HEK293 (cell line): ENCODE results near the gene SPTBN2.

ENCODE experiments used
- CTCF ChIA-PET: fragments of 350-600 bp; formaldehyde crosslinking; extraction: SDS; loops from one replicate; lab custom pipeline; 2021; ENCODE audit warnings: antibody characterized with exemption; lab: Yijun Ruan, JAX
- POLR2A ChIA-PET: fragments of 300-600 bp; formaldehyde crosslinking; extraction: SDS; loops from one replicate; lab custom pipeline; 2020; ENCODE audit warnings: antibody characterized with exemption, inconsistent platforms; lab: Yijun Ruan, JAX
- H3K27ac ChIP-seq: fragments of 200-500 bp; sonication (Bioruptor generic); 2 replicates; pipeline ENCODE4 v1.5.1; 2014; ENCODE audit warnings: low read depth, low read length, control low read depth, inconsistent platforms; ENCODE audit errors: extremely low read depth
- H3K36me3 ChIP-seq, 2 experiments: fragments of 200-500 bp in 1 of 2; sonication (Bioruptor generic) in 1 of 2; 1 replicate in 1 of 2; 2 replicates in 1 of 2; pipeline ENCODE4 v1.5.1; 2014 to 2017; ENCODE audit warnings: inconsistent platforms in 2 of 2, low read length in 2 of 2; ENCODE audit not compliant: control insufficient read depth in 2 of 2, insufficient read depth in 1 of 2
- H3K4me1 ChIP-seq: fragments of 200-500 bp; sonication (Bioruptor generic); 2 replicates; pipeline ENCODE4 v1.5.1; 2014; ENCODE audit warnings: mild to moderate bottlenecking, low read length, inconsistent platforms; ENCODE audit not compliant: control insufficient read depth, insufficient read depth
- H3K4me3 ChIP-seq: 2 replicates; pipeline ENCODE4 v1.5.1; 2011; ENCODE audit warnings: low read depth, mild to moderate bottlenecking, control low read depth, low read length, moderate library complexity
- H3K9me3 ChIP-seq: fragments of 200-500 bp; sonication (Bioruptor generic); 2 replicates; pipeline ENCODE4 v1.5.1; 2014; ENCODE audit warnings: low read depth, low read length, inconsistent platforms; ENCODE audit not compliant: control insufficient read depth, insufficient read depth
- ELK4 ChIP-seq: IDR thresholded peaks from 2 replicates; pipeline ENCODE4 v1.6.1; 2011; ENCODE audit warnings: mild to moderate bottlenecking, low read depth, low read length, borderline replicate concordance
- GFI1B ChIP-seq: fragments of 450-650 bp; formaldehyde crosslinking; IDR thresholded peaks from 2 replicates; pipeline ENCODE4 v1.5.1; 2016; ENCODE audit warnings: missing biosample characterization, missing genetic modification characterization
- KLF16 ChIP-seq: fragments of 450-650 bp; formaldehyde crosslinking; IDR thresholded peaks from 2 replicates; pipeline ENCODE4 v1.5.1; 2017; ENCODE audit warnings: missing biosample characterization, missing genetic modification characterization
- MYNN ChIP-seq: fragments of 450-650 bp; formaldehyde crosslinking; IDR thresholded peaks from 2 replicates; pipeline ENCODE4 v1.5.1; 2016; ENCODE audit warnings: missing biosample characterization, missing genetic modification characterization, borderline replicate concordance
- PRDM2 ChIP-seq: fragments of 450-650 bp; formaldehyde crosslinking; IDR thresholded peaks from 2 replicates; pipeline ENCODE4 v1.5.1; 2016; ENCODE audit warnings: missing biosample characterization, missing genetic modification characterization, borderline replicate concordance
- SCRT2 ChIP-seq: fragments of 450-650 bp; formaldehyde crosslinking; IDR thresholded peaks from 2 replicates; pipeline ENCODE4 v1.5.1; 2016; ENCODE audit warnings: missing biosample characterization, missing genetic modification characterization
- ZNF132 ChIP-seq: fragments of 450-650 bp; formaldehyde crosslinking; IDR thresholded peaks from 2 replicates; pipeline ENCODE4 v1.5.1; 2017; ENCODE audit warnings: missing biosample characterization, missing genetic modification characterization, borderline replicate concordance
- ZNF24 ChIP-seq: fragments of 450-650 bp; formaldehyde crosslinking; IDR thresholded peaks from 2 replicates; pipeline ENCODE4 v1.5.1; 2016; ENCODE audit warnings: missing biosample characterization, missing genetic modification characterization
- ZNF324 ChIP-seq: fragments of 450-650 bp; formaldehyde crosslinking; IDR thresholded peaks from 2 replicates; pipeline ENCODE4 v1.5.1; 2016; ENCODE audit warnings: missing biosample characterization, missing genetic modification characterization
- ZNF423 ChIP-seq: fragments of 450-650 bp; formaldehyde crosslinking; IDR thresholded peaks from 2 replicates; pipeline ENCODE4 v1.5.1; 2016; ENCODE audit warnings: missing biosample characterization, missing genetic modification characterization
- ZNF501 ChIP-seq: fragments of 450-650 bp; formaldehyde crosslinking; IDR thresholded peaks from 2 replicates; pipeline ENCODE4 v1.5.1; 2016; ENCODE audit warnings: missing biosample characterization, missing genetic modification characterization
- ZNF707 ChIP-seq: fragments of 450-650 bp; formaldehyde crosslinking; IDR thresholded peaks from 2 replicates; pipeline ENCODE4 v1.5.1; 2016; ENCODE audit warnings: missing biosample characterization, missing genetic modification characterization
- ZNF76 ChIP-seq: fragments of 450-650 bp; formaldehyde crosslinking; IDR thresholded peaks from 2 replicates; pipeline ENCODE4; 2016; ENCODE audit warnings: low read depth, missing biosample characterization, missing genetic modification characterization, borderline replicate concordance
- TF ChIP-seq, protein P1 (sequence below): fragments of 450-650 bp; formaldehyde crosslinking; conservative IDR thresholded peaks from 2 replicates; pipeline ENCODE4 v1.5.1; 2016; ENCODE audit warnings: low read depth, missing biosample characterization, missing genetic modification characterization
- TF ChIP-seq, protein P2 (sequence below): fragments of 450-650 bp; formaldehyde crosslinking; IDR thresholded peaks from 2 replicates; pipeline ENCODE4 v1.5.1; 2016; ENCODE audit warnings: missing biosample characterization, missing genetic modification characterization
- TF ChIP-seq, protein P3 (sequence below): fragments of 450-650 bp; formaldehyde crosslinking; IDR thresholded peaks from 2 replicates; pipeline ENCODE4 v1.5.1; 2016; ENCODE audit warnings: missing biosample characterization, missing genetic modification characterization

Gene SPTBN2

DNA sequence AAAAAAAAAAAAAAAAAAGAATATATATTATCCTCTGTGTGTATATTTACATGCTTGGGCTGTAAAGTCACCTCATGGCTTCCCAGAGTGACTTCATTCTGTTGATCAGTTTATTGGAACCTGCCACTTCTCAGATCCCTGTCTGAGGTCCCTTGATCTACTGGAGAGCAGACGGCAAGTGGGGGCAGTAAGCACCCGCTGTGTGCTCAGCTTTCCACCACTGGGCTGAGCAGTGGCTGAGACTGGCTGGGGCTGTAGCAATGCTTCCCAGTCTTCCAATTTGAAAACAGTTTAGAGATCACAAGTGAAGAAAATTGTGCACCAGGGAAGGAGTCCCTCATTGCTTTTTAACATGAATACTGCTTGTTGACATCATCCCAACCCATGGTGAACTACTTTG is 44.4 kb downstream of the SPTBN2 start (continued):
- TF ChIP-seq, protein P1, sequence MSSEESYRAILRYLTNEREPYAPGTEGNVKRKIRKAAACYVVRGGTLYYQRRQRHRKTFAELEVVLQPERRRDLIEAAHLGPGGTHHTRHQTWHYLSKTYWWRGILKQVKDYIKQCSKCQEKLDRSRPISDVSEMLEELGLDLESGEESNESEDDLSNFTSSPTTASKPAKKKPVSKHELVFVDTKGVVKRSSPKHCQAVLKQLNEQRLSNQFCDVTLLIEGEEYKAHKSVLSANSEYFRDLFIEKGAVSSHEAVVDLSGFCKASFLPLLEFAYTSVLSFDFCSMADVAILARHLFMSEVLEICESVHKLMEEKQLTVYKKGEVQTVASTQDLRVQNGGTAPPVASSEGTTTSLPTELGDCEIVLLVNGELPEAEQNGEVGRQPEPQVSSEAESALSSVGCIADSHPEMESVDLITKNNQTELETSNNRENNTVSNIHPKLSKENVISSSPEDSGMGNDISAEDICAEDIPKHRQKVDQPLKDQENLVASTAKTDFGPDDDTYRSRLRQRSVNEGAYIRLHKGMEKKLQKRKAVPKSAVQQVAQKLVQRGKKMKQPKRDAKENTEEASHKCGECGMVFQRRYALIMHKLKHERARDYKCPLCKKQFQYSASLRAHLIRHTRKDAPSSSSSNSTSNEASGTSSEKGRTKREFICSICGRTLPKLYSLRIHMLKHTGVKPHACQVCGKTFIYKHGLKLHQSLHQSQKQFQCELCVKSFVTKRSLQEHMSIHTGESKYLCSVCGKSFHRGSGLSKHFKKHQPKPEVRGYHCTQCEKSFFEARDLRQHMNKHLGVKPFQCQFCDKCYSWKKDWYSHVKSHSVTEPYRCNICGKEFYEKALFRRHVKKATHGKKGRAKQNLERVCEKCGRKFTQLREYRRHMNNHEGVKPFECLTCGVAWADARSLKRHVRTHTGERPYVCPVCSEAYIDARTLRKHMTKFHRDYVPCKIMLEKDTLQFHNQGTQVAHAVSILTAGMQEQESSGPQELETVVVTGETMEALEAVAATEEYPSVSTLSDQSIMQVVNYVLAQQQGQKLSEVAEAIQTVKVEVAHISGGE (tag by site-specific recombination): no peak
- TF ChIP-seq GFI1B (tag by site-specific recombination) (no peak), SCRT2 (tag by site-specific recombination) (no peak), ZNF707 (no peak), MYNN (tag by site-specific recombination) (no peak), PRDM2 (tag by site-specific recombination) (no peak), KLF16 (tag by site-specific recombination) (no peak), ZNF132 (tag by site-specific recombination) (no peak), ZNF24 (tag by site-specific recombination) (no peak)

DNA sequence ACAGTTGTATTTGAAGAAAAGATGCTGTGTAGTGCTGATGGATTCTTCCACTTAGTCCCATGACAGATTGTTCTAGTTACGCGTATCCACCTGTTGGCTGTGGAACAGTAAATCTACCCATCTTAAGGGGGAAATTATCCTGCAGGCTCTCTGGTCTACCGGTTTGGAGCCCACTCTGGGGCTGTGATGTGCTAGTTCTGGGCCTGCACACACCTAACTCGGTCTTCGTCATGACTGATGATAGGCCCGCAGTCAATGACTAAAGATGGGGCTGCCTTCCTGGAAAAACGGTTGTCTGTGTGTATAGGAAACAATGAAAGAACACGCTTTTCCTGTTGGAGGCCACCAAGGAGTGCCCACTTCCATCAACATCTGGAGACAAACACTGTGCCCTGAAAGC is 45.1 kb downstream of the SPTBN2 start:
- ChIA-PET POLR2A (no interaction called here), CTCF (interaction anchor here (0.5 kb wide), 1 partner anchor 63 kb away, joined by 3 read pairs; no protein-coding TSS in a partner anchor)
- no peaks in the 10 kb centered on the region for H3K4me1 ChIP-seq
- H3K9me3 ChIP-seq: no peaks in the 10 kb centered on the region
- H3K4me3 ChIP-seq: no peak overlapping the region
- H3K36me3 ChIP-seq: peaks cover 0 to 45% of the 10 kb centered on the region in 2 experiments; a peak in 1 of 3 replicates
- H3K27ac ChIP-seq: no peak overlapping the region
- TF ChIP-seq, protein P2, sequence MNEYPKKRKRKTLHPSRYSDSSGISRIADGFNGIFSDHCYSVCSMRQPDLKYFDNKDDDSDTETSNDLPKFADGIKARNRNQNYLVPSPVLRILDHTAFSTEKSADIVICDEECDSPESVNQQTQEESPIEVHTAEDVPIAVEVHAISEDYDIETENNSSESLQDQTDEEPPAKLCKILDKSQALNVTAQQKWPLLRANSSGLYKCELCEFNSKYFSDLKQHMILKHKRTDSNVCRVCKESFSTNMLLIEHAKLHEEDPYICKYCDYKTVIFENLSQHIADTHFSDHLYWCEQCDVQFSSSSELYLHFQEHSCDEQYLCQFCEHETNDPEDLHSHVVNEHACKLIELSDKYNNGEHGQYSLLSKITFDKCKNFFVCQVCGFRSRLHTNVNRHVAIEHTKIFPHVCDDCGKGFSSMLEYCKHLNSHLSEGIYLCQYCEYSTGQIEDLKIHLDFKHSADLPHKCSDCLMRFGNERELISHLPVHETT: no peak
- TF ChIP-seq SCRT2 (tag by site-specific recombination): peak; percentile 38; the same call in 1 of the 2 replicates
- TF ChIP-seq, all 188 proteins: peak for 1

DNA sequence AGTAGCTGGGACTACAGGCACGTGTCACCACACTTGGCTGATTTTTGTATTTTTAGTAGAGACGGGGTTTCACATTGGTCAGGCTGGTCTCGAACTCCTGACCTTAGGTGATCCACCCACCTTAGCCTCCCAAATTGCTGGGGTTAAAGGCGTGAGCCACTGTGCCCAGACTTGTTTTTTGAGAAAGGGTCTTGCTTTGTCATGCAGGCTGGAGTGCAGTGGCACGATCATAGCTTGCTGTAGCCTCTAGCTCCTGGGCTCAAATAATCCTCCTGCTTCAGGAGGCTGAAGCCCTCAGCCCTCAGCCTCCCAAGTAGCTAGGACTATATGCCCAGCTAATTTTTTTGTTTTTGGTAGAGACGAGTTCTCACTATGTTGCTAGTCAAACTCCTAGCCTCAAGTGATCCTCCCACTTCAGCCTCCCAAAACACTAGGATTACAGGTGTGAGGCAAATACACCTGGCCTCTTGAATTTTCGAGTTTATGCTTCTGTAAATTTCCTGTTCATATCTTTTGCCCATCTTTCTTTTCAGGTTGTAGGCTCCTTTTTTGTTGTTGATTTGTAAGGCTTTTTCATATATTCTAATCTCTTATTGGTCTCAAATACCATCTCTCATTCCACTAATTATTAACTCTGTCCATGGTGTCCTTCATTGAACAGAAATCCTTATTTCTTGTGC is 47.9 kb downstream of the SPTBN2 start:
- Histone ChIP-seq H3K4me3 (no peak overlapping the region), H3K27ac (no peak overlapping the region), H3K9me3 (no peaks in the 10 kb centered on the region), H3K4me1 (no peaks in the 10 kb centered on the region), H3K36me3 (peaks cover 0 to 23% of the 10 kb centered on the region in 2 experiments; a peak in 1 of 3 replicates)
- ChIA-PET CTCF (interaction anchor here (0.6 to 4.8 kb wide), 4 partner anchors 102 to 1570 kb away, joined by 3 to 81 read pairs (median 4); no protein-coding TSS in a partner anchor), POLR2A (interaction anchor here (1.2 kb wide), 1 partner anchor 43 kb away, joined by 4 read pairs; the partner anchor contains the start of gene RBM4)
- TF ChIP-seq ELK4: no peak
- TF ChIP-seq ZNF324: no peak
- no peak for TF ChIP-seq ZNF423 (tag by site-specific recombination)
- TF ChIP-seq, protein P3, sequence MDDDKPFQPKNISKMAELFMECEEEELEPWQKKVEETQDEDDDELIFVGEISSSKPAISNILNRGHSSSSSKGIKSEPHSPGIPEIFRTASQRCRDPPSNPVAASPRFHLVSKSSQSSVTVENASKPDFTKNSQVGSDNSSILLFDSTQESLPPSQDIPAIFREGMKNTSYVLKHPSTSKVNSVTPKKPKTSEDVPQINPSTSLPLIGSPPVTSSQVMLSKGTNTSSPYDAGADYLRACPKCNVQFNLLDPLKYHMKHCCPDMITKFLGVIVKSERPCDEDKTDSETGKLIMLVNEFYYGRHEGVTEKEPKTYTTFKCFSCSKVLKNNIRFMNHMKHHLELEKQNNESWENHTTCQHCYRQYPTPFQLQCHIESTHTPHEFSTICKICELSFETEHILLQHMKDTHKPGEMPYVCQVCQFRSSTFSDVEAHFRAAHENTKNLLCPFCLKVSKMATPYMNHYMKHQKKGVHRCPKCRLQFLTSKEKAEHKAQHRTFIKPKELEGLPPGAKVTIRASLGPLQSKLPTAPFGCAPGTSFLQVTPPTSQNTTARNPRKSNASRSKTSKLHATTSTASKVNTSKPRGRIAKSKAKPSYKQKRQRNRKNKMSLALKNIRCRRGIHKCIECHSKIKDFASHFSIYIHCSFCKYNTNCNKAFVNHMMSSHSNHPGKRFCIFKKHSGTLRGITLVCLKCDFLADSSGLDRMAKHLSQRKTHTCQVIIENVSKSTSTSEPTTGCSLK (tag by site-specific recombination): no peak
- no peak for TF ChIP-seq ZNF501 (tag by site-specific recombination)
- no peak for TF ChIP-seq ZNF76 (tag by site-specific recombination)
